Measurements from ENCODE around the gene IQCF5. TPM values are rescaled to one million over a fixed set of nuclear protein-coding genes. Genes with fewer than 3 reads are reported as not detected.
"Not testable (repeated sequence)": the region's sequence is repeated elsewhere in the genome, so short reads cannot be mapped to it uniquely, and the experiment has no call there.

IQCF5 gene
- total and polyA plus RNA-seq, 7 donors = not detected

DNA sequence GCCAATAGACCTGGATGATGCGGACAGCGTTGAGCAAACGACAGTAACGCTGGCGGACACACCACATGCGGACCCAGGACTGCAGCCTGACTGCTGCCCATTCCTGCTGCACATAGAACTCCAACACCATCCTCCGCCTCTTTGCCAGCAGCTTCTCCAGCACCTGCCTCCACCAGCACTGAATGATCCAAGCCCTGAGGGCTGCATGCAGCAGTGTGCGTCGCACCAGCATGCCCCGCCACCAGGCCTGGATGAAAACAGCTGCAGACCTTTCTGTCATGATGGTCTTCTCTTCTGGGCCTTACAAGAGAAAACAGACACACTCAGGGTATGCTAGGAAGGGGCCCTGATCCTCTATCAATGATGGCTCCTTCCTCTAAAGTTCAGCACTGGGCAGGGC is 1.5 kb downstream of the IQCF5 start:
- no peak overlapping the region for H3K27ac ChIP-seq
- TF ChIP-seq, protein P1, sequence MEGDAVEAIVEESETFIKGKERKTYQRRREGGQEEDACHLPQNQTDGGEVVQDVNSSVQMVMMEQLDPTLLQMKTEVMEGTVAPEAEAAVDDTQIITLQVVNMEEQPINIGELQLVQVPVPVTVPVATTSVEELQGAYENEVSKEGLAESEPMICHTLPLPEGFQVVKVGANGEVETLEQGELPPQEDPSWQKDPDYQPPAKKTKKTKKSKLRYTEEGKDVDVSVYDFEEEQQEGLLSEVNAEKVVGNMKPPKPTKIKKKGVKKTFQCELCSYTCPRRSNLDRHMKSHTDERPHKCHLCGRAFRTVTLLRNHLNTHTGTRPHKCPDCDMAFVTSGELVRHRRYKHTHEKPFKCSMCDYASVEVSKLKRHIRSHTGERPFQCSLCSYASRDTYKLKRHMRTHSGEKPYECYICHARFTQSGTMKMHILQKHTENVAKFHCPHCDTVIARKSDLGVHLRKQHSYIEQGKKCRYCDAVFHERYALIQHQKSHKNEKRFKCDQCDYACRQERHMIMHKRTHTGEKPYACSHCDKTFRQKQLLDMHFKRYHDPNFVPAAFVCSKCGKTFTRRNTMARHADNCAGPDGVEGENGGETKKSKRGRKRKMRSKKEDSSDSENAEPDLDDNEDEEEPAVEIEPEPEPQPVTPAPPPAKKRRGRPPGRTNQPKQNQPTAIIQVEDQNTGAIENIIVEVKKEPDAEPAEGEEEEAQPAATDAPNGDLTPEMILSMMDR (IDR thresholded peaks at IDR 0.05) = no peak
- TF ChIP-seq EP300 (IDR thresholded peaks at IDR 0.05) = no peak
- no peak for TF ChIP-seq POLR2A (IDR thresholded peaks at IDR 0.05)
- TF ChIP-seq POLR2AphosphoS5 (IDR thresholded peaks at IDR 0.05) = no peak
- no peak overlapping the region for H3K4me3 ChIP-seq
- no peaks in the 10 kb centered on the region for H3K4me1 ChIP-seq
- 94% methylated on average over 10 of the region's 10 CpGs for WGBS, 2 donors
- H3K36me3 ChIP-seq = no peaks in the 10 kb centered on the region
- H3K9me3 ChIP-seq = no peaks in the 10 kb centered on the region
- intact Hi-C loops (cut with DNase I) = no loop called here
- DNase-seq = no peak
- no peaks in the 10 kb centered on the region for H3K27me3 ChIP-seq

DNA sequence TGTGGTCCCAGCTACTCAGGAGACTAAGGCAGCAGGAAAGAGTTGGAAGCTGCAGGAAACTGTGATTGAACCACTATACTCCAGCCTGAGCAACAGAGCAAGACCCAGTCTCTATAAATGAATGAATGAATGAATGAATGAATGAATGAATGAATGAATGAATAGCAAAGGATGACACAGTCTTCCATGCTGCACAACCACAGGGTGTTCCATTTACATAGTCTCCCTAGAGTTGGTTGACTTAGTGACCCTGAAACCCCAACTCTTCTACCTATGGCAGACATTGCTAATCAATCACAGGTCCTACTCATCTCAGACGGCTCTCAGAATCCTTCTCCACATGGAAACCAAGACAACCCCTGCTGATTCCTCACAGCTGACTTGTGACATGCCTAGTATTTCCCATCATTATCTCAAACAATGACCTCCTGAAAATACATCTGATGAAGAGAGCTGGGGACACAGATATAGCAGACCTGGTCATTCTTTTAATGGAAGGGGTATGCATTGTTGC is 2.1 kb downstream of the IQCF5 start:
- no peak for DNase-seq
- Histone ChIP-seq H3K36me3 (no peaks in the 10 kb centered on the region), H3K27ac (no peak overlapping the region), H3K4me1 (no peaks in the 10 kb centered on the region), H3K4me3 (no peak overlapping the region), H3K27me3 (no peaks in the 10 kb centered on the region), H3K9me3 (no peaks in the 10 kb centered on the region)
- TF ChIP-seq POLR2AphosphoS5 (IDR thresholded peaks at IDR 0.05) (no peak), POLR2A (IDR thresholded peaks at IDR 0.05) (no peak), EP300 (IDR thresholded peaks at IDR 0.05) (no peak)
- TF ChIP-seq, protein P1 (IDR thresholded peaks at IDR 0.05) = no peak
- intact Hi-C loops (cut with DNase I) = no loop called here
- 56 to 83% methylated on average over 1 of the region's 1 CpG for WGBS, 2 donors

DNA sequence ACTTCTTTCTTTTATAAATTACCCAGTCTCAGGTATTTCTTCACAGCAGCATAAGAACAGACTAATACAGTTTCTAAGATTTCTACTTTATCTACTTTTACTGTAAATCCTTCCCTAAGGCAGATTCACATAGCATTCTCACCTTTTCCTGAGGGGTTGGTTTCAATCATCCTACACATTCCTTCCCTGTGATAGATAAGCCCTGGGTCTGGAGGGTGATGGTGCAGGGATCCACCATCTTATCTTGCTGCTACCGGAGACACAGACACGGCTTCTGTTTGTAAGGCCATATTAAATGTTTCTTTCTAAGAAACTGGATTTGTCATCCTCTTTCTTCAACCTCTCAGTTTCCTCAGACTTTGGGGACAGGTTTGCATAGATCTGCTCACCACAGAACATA is 6.1 kb downstream of the IQCF5 start:
- TF ChIP-seq POLR2A (IDR thresholded peaks at IDR 0.05) = no peak
- TF ChIP-seq EP300 (IDR thresholded peaks at IDR 0.05) = no peak
- TF ChIP-seq POLR2AphosphoS5 (IDR thresholded peaks at IDR 0.05) = no peak
- TF ChIP-seq, protein P1 (IDR thresholded peaks at IDR 0.05) = no peak
- Histone ChIP-seq H3K36me3 (no peaks in the 10 kb centered on the region), H3K9me3 (no peaks in the 10 kb centered on the region), H3K27ac (no peak overlapping the region), H3K4me1 (no peaks in the 10 kb centered on the region), H3K27me3 (peaks cover 0 to 4% (median 0%) of the 10 kb centered on the region in 3 donors), H3K4me3 (no peak overlapping the region)
- 48 to 61% methylated on average over 2 of the region's 2 CpGs for WGBS, 2 donors
- no peak for DNase-seq
- intact Hi-C loops (cut with DNase I) = no loop called here

DNA sequence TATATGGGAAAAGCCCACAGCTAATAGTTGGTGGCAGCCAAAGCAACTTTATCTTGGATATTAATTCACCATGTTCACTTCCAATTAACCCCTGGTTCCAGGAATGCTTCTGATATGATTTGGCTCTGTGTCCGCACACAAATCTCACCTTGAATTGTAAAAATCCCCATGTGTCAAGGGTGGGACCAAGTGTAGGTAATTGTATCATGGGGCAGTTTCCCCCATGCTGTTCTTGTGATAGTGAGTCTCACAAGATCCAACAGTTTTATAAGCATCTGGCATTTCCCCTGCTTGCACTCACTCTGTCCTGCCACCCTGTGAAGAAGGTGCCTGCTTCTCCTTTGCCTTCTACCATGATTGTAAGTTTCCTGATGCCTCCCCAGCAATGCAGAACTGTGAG is 6.5 kb downstream of the IQCF5 start:
- intact Hi-C loops (cut with DNase I); H3K4me1 ChIP-seq; H3K27me3 ChIP-seq; H3K9me3 ChIP-seq; H3K36me3 ChIP-seq; DNase-seq; H3K4me3 ChIP-seq; H3K27ac ChIP-seq: not testable (repeated sequence)
- WGBS, 2 donors = 91 to 96% methylated on average over 1 of the region's 1 CpG

DNA sequence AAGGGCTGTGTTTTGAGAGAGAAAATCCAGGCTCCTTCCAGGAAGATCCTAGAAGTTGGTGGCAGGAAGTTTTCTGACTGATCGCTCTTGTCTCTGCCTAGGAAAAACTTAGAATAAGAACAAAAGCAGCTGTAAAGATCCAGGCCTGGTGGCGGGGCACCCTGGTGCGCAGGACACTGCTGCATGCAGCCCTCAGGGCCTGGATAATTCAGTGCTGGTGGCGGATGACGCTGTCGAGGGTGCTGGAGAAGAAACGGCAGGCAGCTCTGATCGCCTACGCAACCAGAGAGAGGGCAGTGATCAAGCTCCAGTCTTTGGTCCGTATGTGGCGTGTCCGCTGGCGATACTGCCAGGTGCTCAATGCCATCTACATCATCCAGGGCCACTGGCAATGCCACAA is 12.5 kb downstream of the IQCF5 start:
- no peaks in the 10 kb centered on the region for H3K4me1 ChIP-seq
- no peaks in the 10 kb centered on the region for H3K36me3 ChIP-seq
- H3K27me3 ChIP-seq = peaks cover 0 to 3% (median 0%) of the 10 kb centered on the region in 3 donors
- no peak for DNase-seq
- intact Hi-C loops (cut with DNase I) = no loop called here
- no peaks in the 10 kb centered on the region for H3K9me3 ChIP-seq
- no peak overlapping the region for H3K4me3 ChIP-seq
- WGBS, 2 donors = 79 to 83% methylated on average over 13 of the region's 13 CpGs
- TF ChIP-seq POLR2A (IDR thresholded peaks at IDR 0.05) = no peak
- TF ChIP-seq, protein P1 (IDR thresholded peaks at IDR 0.05) = no peak
- no peak for TF ChIP-seq EP300 (IDR thresholded peaks at IDR 0.05)
- no peak overlapping the region for H3K27ac ChIP-seq

All from sigmoid colon (tissue), 7 donors.